Measurements from ENCODE around the gene CCHCR1.
A peak's percentile ranks its signal among the peaks of the same experiment; 100 is the strongest.
"Not testable (repeated sequence)": the region's sequence is repeated elsewhere in the genome, so short reads cannot be mapped to it uniquely, and the experiment has no call there.

Gene CCHCR1

DNA sequence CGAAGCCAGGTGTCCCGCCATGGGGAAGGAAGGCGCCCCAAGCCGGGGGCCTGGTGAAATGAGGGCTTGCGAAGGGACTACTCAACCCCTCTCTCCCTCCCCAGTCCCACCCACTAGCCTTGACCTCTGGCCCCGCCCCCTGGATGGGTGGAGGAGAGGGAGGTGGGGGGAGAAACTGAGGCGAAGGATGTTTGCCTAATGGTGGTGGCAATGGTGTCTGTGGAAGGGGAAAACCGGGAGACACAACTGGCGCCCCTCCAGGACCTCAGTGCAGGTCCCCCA is 12.9 kb upstream of the CCHCR1 start, which contains the start of gene POU5F1:
POU5F1 (minus strand) TSS at position 83 of the 282 bp plus-strand sequence; CDS start at position 21, 62 bp downstream.
- Histone ChIP-seq H3K36me3 (ENCODE audit: low read depth) (no peaks in the 10 kb centered on the region), H3K4me1 (ENCODE audit: insufficient read depth, poor library complexity, severe bottlenecking) (no peaks in the 10 kb centered on the region), H3K4me3 (ENCODE audit: severe bottlenecking) (no peak within 1 kb of the TSS), H3K27ac (ENCODE audit: poor library complexity, severe bottlenecking) (no peak within 1 kb of the TSS), H3K9me3 (ENCODE audit: severe bottlenecking) (no peaks in the 10 kb centered on the region), H3K27me3 (ENCODE audit: insufficient read depth, poor library complexity, severe bottlenecking) (no peaks in the 10 kb centered on the region)
- TF ChIP-seq, protein P1, sequence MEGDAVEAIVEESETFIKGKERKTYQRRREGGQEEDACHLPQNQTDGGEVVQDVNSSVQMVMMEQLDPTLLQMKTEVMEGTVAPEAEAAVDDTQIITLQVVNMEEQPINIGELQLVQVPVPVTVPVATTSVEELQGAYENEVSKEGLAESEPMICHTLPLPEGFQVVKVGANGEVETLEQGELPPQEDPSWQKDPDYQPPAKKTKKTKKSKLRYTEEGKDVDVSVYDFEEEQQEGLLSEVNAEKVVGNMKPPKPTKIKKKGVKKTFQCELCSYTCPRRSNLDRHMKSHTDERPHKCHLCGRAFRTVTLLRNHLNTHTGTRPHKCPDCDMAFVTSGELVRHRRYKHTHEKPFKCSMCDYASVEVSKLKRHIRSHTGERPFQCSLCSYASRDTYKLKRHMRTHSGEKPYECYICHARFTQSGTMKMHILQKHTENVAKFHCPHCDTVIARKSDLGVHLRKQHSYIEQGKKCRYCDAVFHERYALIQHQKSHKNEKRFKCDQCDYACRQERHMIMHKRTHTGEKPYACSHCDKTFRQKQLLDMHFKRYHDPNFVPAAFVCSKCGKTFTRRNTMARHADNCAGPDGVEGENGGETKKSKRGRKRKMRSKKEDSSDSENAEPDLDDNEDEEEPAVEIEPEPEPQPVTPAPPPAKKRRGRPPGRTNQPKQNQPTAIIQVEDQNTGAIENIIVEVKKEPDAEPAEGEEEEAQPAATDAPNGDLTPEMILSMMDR (IDR thresholded peaks at IDR 0.05; ENCODE audit: poor library complexity, severe bottlenecking), result no peak
- DNase-seq (ENCODE audit: low spot score) (no peak), ATAC-seq (ENCODE audit: low read depth) (no peak)

DNA sequence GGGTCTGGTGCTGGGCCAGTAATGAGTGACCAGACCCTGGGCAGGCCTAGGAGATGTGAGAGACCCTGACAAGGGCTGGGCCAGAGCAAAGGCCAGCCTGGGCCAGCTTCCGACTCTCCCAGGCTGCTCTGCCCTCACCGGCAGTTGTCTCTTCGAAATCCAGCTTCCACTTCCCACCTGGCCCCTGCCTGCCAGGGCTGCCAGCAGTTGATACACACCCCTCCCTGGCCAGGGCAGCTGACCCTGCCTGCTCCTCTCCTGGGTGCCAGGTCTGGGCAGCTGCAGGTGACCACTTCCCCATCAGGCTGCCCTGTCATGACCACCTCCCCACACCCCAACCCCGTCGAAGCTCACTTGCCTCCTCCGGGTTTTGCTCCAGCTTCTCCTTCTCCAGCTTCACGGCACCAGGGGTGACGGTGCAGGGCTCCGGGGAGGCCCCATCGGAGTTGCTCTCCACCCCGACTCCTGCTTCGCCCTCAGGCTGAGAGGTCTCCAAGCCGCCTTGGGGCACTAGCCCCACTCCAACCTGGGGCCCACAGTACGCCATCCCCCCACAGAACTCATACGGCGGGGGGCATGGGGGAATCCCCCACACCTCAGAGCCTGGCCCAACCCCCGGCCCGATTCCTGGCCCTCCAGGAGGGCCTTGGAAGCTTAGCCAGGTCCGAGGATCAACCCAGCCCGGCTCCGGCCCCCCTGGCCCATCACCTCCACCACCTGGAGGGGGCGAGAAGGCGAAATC is 12.4 kb upstream of the CCHCR1 start:
- not testable (repeated sequence) for H3K4me3 ChIP-seq (ENCODE audit: severe bottlenecking); H3K9me3 ChIP-seq (ENCODE audit: severe bottlenecking); ATAC-seq (ENCODE audit: low read depth); H3K4me1 ChIP-seq (ENCODE audit: insufficient read depth, poor library complexity, severe bottlenecking); H3K36me3 ChIP-seq (ENCODE audit: low read depth); H3K27ac ChIP-seq (ENCODE audit: poor library complexity, severe bottlenecking); H3K27me3 ChIP-seq (ENCODE audit: insufficient read depth, poor library complexity, severe bottlenecking); DNase-seq (ENCODE audit: low spot score)

DNA sequence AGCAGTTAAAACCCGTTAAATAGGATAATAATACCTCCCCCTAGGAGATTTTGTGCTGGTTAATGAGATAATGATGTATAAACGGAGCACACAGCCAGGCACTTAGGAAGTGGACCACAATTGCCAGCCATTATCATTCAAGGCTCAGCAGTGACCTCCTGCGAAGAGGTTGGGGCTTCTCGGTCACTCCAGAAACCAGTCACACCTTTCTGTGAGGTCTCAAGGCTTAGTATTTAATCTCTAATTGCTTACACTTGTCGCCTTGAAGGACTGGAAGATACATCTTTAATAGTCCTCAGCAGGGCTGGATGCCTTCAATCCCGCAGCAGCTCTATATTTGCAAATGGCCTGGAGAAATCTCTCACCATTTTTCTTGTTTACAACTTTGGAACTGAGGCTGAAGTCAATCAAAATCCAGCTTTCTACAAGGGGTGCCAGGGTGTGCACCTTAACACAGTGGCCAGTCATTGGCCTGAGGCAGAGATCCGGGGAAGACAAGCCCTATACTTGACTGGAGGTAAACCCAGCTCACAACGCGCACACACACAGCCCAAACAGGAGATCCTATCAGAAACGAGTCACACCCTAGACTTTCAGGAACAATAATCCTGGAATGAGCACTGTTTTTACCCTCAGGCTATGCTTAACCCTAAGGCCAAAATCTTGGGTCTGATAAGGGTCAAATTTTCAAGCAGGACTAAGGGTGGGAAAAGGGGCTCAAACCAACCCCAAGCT is 11.7 kb upstream of the CCHCR1 start:
- no peak for DNase-seq (ENCODE audit: low spot score)
- no peaks in the 10 kb centered on the region for H3K27me3 ChIP-seq (ENCODE audit: insufficient read depth, poor library complexity, severe bottlenecking)
- TF ChIP-seq, protein P1 (IDR thresholded peaks at IDR 0.05; ENCODE audit: poor library complexity, severe bottlenecking), result no peak

DNA sequence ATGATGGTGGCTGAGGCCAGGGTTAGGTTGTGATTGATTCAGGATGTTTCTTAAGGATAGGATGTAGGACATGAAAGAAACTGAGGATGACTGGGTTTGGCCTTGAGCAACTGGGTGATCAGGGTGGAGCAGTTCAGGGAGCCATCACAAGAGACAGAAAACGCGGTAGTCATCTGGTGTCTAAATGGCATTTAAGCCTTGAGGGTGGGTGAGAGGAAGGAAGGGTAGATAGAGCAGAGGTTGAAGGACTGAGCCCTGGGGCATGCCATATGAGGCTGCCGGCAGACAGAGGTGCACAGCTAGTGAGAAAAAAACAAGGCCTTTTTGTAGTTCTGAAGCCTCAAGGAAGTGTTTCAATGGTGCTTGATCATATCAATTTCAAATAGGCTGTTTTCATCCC is 11.0 kb upstream of the CCHCR1 start:
- Histone ChIP-seq H3K4me3 (ENCODE audit: severe bottlenecking) (no peak overlapping the region), H3K27me3 (ENCODE audit: insufficient read depth, poor library complexity, severe bottlenecking) (no peaks in the 10 kb centered on the region), H3K36me3 (ENCODE audit: low read depth) (no peaks in the 10 kb centered on the region), H3K4me1 (ENCODE audit: insufficient read depth, poor library complexity, severe bottlenecking) (no peaks in the 10 kb centered on the region), H3K9me3 (ENCODE audit: severe bottlenecking) (no peaks in the 10 kb centered on the region), H3K27ac (ENCODE audit: poor library complexity, severe bottlenecking) (no peak overlapping the region)
- no peak for DNase-seq (ENCODE audit: low spot score)
- TF ChIP-seq, protein P1 (IDR thresholded peaks at IDR 0.05; ENCODE audit: poor library complexity, severe bottlenecking), result no peak
- ATAC-seq (ENCODE audit: low read depth), result no peak

More for the DNA sequence above, 11.7 kb upstream of the CCHCR1 start:
- no peaks in the 10 kb centered on the region for H3K4me1 ChIP-seq (ENCODE audit: insufficient read depth, poor library complexity, severe bottlenecking)
- 0 out of 3 replicates have a peak, but pooled peaks have one; percentile 40 for ATAC-seq (ENCODE audit: low read depth)
- H3K9me3 ChIP-seq (ENCODE audit: severe bottlenecking), result no peaks in the 10 kb centered on the region
- H3K27ac ChIP-seq (ENCODE audit: poor library complexity, severe bottlenecking), result no peak overlapping the region
- no peaks in the 10 kb centered on the region for H3K36me3 ChIP-seq (ENCODE audit: low read depth)
- H3K4me3 ChIP-seq (ENCODE audit: severe bottlenecking), result no peak overlapping the region

DNA sequence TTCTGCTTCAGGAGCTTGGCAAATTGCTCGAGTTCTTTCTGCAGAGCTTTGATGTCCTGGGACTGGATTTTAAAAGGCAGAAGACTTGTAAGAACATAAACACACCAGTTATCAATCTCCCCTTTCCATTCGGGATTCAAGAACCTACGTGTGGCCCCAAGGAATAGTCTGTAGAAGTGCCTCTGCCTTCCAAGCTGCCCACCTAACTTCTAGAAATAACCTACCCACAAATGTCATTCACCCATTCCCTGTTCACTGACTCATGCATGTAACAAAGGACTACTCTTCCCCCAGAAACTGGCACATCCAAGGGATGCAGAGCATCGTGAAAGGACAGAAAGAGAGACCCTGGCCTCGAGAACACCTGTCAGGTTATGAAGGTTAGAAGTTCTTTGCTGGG is 8.4 kb upstream of the CCHCR1 start:
- TF ChIP-seq, protein P1 (IDR thresholded peaks at IDR 0.05; ENCODE audit: poor library complexity, severe bottlenecking), result no peak
- Histone ChIP-seq H3K27ac (ENCODE audit: poor library complexity, severe bottlenecking) (no peak overlapping the region), H3K9me3 (ENCODE audit: severe bottlenecking) (no peaks in the 10 kb centered on the region), H3K27me3 (ENCODE audit: insufficient read depth, poor library complexity, severe bottlenecking) (no peaks in the 10 kb centered on the region), H3K4me1 (ENCODE audit: insufficient read depth, poor library complexity, severe bottlenecking) (no peaks in the 10 kb centered on the region), H3K36me3 (ENCODE audit: low read depth) (peaks cover 19% of the 10 kb centered on the region; the same call in 1 of the 2 replicates), H3K4me3 (ENCODE audit: severe bottlenecking) (no peak overlapping the region)
- DNase-seq (ENCODE audit: low spot score), result no peak
- no peak for ATAC-seq (ENCODE audit: low read depth)

DNA sequence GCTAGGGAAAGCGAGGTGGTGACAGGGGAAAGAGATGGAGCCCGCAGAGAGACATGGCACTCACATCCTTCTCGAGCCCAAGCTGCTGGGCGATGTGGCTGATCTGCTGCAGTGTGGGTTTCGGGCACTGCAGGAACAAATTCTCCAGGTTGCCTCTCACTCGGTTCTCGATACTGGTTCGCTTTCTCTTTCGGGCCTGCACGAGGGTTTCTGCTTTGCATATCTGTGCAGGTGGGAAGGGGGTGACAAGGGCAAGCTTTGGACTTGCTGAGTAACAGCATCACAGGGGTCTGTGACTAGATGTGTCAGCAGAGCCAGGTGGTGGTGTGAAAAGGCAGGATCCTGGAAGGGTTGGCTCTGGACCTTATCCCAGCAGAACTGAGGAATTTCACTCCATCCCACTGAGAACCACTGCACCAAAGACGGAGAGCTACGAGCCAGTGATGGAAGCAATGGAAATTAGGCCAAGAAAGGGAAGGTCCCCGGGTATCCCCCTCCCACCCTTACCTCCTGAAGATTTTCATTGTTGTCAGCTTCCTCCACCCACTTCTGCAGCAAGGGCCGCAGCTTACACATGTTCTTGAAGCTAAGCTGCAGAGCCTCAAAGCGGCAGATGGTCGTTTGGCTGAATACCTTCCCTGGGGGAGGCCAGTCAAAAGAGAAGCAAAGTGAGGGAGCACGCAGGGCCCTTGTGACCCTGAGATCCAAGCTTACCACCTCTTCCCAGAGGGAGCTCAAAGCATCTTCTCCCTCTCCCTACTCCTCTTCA is 7.6 kb upstream of the CCHCR1 start:
- not testable (repeated sequence) for H3K4me3 ChIP-seq (ENCODE audit: severe bottlenecking); H3K4me1 ChIP-seq (ENCODE audit: insufficient read depth, poor library complexity, severe bottlenecking); H3K27ac ChIP-seq (ENCODE audit: poor library complexity, severe bottlenecking); H3K27me3 ChIP-seq (ENCODE audit: insufficient read depth, poor library complexity, severe bottlenecking); ATAC-seq (ENCODE audit: low read depth); DNase-seq (ENCODE audit: low spot score); H3K9me3 ChIP-seq (ENCODE audit: severe bottlenecking)
- H3K36me3 ChIP-seq (ENCODE audit: low read depth), result peaks cover 24% of the 10 kb centered on the region

DNA sequence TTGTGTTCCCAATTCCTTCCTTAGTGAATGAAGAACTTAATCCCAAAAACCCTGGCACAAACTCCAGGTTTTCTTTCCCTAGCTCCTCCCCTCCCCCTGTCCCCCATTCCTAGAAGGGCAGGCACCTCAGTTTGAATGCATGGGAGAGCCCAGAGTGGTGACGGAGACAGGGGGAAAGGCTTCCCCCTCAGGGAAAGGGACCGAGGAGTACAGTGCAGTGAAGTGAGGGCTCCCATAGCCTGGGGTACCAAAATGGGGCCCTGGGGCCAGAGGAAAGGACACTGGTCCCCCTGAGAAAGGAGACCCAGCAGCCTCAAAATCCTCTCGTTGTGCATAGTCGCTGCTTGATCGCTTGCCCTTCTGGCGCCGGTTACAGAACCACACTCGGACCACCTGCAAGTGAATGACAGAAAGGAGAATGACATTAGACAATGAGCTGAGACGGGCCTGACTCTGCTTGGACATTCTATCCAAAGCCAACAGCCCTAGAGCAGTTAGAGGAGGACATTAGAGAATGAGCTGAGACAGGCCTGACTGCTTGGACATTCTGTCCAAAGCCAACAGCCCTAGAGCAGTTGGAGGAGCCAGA is 7.0 kb upstream of the CCHCR1 start:
- H3K27ac ChIP-seq (ENCODE audit: poor library complexity, severe bottlenecking); H3K4me3 ChIP-seq (ENCODE audit: severe bottlenecking): not testable (repeated sequence)

More for the DNA sequence above, 7.0 kb upstream of the CCHCR1 start:
- not testable (repeated sequence) for H3K27me3 ChIP-seq (ENCODE audit: insufficient read depth, poor library complexity, severe bottlenecking); DNase-seq (ENCODE audit: low spot score); H3K9me3 ChIP-seq (ENCODE audit: severe bottlenecking); H3K4me1 ChIP-seq (ENCODE audit: insufficient read depth, poor library complexity, severe bottlenecking); ATAC-seq (ENCODE audit: low read depth)
- H3K36me3 ChIP-seq (ENCODE audit: low read depth), result peaks cover 31% of the 10 kb centered on the region

Data from RWPE2 (cell line).